ENCODE results near the gene NKPD1.

GRCh38 chr19:45130236-45130635 is 30.5 kb downstream of the NKPD1 start:
- no peak for TF ChIP-seq CTCF (IDR thresholded peaks at IDR 0.05)
- no peak for TF ChIP-seq POLR2A (IDR thresholded peaks at IDR 0.05)
